Large intestine (tissue), 3 donors: ENCODE measurements around the gene ACOX3. TPM values are rescaled to one million over a fixed set of nuclear protein-coding genes. Genes with fewer than 3 reads are reported as not detected.

Experiments used
- DNase-seq, 2 donors: peaks; one replicate each; pipeline versions ENCODE4 v3.0.0 to v3.0.0-alpha.2; 2013
- H3K27ac ChIP-seq: one replicate; pipeline ENCODE4 v1.5.1; 2013; ENCODE audit warnings: low read length
- H3K27me3 ChIP-seq: 2 replicates; pipeline ENCODE4 v1.6.1; 2013; ENCODE audit warnings: low read length; ENCODE audit not compliant: control insufficient read depth, insufficient read depth
- H3K36me3 ChIP-seq: 2 replicates; pipeline ENCODE4 v1.6.1; 2013; ENCODE audit warnings: low read length; ENCODE audit not compliant: control insufficient read depth, insufficient read depth
- H3K4me1 ChIP-seq: one replicate; pipeline ENCODE4 v1.6.1; 2013; ENCODE audit warnings: low read length; ENCODE audit not compliant: control insufficient read depth, insufficient read depth
- H3K4me3 ChIP-seq: one replicate; pipeline ENCODE4 v1.5.1; 2013; ENCODE audit warnings: low read length
- H3K9me3 ChIP-seq: one replicate; pipeline ENCODE4 v1.6.1; 2013; ENCODE audit warnings: mild to moderate bottlenecking, low read depth, low read length, moderate library complexity; ENCODE audit not compliant: control insufficient read depth
- WGBS: methylation state at CpG from one replicate; pipeline ENCODE4 v1.1.5; 2013; ENCODE audit warnings: low lambda C conversion rate; ENCODE audit not compliant: insufficient coverage; 5-methylcytosine and 5-hydroxymethylcytosine counted together
- polyA plus RNA-seq: library from polyadenylated mRNA; unstranded; fragments of 120-200 nt; gene quantifications from one replicate; pipeline ENCODE4 v1.2.1, GENCODE V29; 2013

Gene ACOX3
- polyA plus RNA-seq, 1 donor = 19.7 TPM

DNA sequence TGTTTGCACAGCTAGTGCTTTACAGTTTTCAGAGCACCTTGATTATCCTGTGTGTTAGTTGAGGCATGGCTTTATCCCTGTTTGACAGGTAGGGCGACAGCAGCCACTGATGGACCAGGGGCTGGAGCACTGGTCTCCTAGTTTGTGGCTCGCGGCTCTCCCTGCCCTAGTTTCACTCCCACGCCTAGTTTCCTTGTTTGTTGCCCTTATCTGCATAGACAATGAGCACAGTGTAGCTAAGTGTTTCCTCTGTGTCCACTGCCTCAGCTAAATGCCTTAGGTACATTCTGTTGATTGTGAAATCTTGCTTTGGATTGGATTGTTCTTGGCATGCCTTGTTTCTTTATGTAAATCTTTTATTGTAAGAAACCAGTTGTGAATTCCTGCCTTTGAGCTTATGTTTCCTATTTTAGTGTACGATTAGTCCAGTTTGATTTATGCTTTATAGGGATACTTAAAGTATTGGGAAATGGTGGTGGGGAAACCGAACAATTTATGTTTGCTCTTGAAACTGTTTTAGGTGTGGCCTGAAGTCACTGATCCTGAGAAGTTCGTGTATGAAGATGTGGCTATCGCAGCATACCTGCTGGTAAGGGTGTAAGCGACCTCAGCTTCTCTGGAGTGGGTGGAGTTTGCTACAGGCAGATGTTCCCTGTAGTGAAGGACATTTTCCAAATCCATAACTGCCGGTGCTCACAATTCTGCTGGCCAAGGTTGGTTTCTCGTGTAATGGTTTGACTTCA is 11.1 kb upstream of the ACOX3 start:
- Histone ChIP-seq H3K27ac (no peak overlapping the region), H3K4me3 (no peak overlapping the region), H3K27me3 (no peaks in the 10 kb centered on the region), H3K4me1 (no peaks in the 10 kb centered on the region), H3K36me3 (peaks cover 75% of the 10 kb centered on the region), H3K9me3 (no peaks in the 10 kb centered on the region)
- DNase-seq = no peak
- no CpG with 5 or more reads among the region's 11 CpGs for WGBS

DNA sequence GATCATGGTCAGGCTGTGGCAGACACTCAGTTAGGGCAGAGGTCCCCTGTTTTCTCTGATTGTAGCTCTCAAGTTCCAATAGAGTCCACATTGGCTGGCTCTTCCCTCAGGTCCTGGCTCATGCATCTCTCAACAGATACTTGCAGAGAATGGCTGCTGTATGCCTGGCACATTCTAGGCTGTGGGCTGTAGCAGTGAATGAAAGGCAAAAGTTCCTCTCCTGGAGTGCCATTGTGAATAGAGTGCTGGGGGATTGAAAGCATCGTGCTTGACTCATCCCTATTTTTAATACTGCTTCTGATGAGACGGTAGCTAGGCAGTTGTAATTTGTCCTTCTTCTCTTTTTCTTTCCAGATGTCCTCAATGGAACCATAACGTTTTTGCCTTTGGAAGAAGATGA is 5.6 kb upstream of the ACOX3 start:
- no peaks in the 10 kb centered on the region for H3K9me3 ChIP-seq
- peaks cover 11% of the 10 kb centered on the region for H3K4me1 ChIP-seq
- H3K27me3 ChIP-seq = no peaks in the 10 kb centered on the region
- WGBS = no CpG with 5 or more reads among the region's 3 CpGs
- H3K36me3 ChIP-seq = peaks cover 45% of the 10 kb centered on the region
- H3K4me3 ChIP-seq = no peak overlapping the region
- H3K27ac ChIP-seq = no peak overlapping the region
- no peak for DNase-seq

- H3K36me3 ChIP-seq = peaks cover 32% of the 10 kb centered on the region
- no peak for DNase-seq
- no peak overlapping the region for H3K4me3 ChIP-seq
- no peaks in the 10 kb centered on the region for H3K27me3 ChIP-seq
- H3K9me3 ChIP-seq = no peaks in the 10 kb centered on the region
- peaks cover 14% of the 10 kb centered on the region for H3K4me1 ChIP-seq
- WGBS = no CpG with 5 or more reads among the region's 6 CpGs
- H3K27ac ChIP-seq = no peak overlapping the region
These were observed 3.3 kb upstream of the ACOX3 start for GRCh38 chr4:8443801-8444200.

- H3K27ac ChIP-seq = no peak overlapping the region
- DNase-seq = no peak
- WGBS = no CpG with 5 or more reads among the region's 10 CpGs
- no peaks in the 10 kb centered on the region for H3K27me3 ChIP-seq
- peaks cover 22% of the 10 kb centered on the region for H3K36me3 ChIP-seq
- H3K9me3 ChIP-seq = no peaks in the 10 kb centered on the region
- H3K4me3 ChIP-seq = no peak overlapping the region
- peaks cover 17% of the 10 kb centered on the region for H3K4me1 ChIP-seq
These were observed 2.3 kb upstream of the ACOX3 start for GRCh38 chr4:8442596-8443358.

DNA sequence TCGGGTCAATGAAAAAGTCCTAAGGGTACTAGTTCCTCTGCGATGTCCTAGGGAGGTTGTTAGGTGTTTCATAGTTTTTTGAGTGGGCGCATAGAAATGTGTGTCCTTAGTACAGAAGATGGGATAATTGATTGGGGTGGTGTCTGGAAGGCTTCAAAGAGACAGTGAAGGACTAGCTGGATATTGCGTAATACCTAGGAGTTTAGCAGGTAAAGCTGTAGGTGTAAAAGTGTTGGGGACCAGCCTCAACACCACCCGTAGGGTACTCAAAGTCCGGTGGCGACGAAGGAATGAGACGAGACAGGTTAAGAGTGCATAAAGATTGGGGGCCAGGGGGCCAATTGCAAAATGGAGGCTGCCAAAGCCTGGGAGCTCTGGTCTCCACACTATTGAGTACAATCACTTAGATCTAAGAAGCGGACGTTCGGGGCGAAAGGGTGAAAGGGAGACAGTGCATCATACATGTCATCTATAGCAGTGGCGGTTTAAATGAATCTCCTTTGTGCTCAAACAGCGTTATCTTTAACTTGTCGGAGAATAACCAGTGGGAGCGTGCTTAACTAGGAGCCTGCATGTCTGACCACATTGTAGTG is 1.1 kb upstream of the ACOX3 start:
- Histone ChIP-seq H3K4me1 (peaks cover 25% of the 10 kb centered on the region), H3K27me3 (no peaks in the 10 kb centered on the region), H3K9me3 (no peaks in the 10 kb centered on the region), H3K36me3 (peaks cover 11% of the 10 kb centered on the region), H3K4me3 (peak overlapping the region; percentile 56), H3K27ac (no peak overlapping the region)
- peak in 1 of 2 donors; percentile 16 for DNase-seq
- 88% methylated on average over 3 of the region's 17 CpGs for WGBS

DNA sequence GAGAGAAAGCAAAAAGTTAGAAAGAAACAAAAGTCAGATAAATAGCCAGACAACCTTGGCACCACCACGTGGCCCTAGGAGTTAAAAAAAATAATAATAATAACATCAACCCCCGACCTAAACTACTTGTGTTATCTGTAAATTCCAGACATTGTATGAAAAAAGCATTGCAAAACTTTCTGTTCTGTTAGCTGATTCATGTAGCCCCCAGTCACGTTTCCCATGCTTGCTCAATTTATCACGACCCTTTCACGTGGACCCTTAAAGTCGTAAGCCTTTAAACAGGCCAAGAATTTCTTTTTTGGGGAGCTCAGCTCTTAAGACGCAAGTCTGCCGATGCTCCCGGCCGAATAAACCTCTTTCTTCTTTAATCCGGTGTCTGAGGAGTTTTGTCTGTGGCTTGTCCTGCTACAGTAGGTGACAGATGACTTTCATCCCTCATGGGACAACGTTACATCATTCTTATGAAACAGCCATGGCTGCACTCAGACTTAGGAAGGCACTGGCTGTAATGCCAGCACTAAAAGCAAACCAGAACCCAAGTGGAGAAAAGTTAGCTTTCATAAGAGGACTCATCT is 520 bp downstream of the ACOX3 start:
- no peaks in the 10 kb centered on the region for H3K9me3 ChIP-seq
- H3K27me3 ChIP-seq = no peaks in the 10 kb centered on the region
- 82% methylated on average over 7 of the region's 12 CpGs for WGBS
- H3K4me1 ChIP-seq = peaks cover 33% of the 10 kb centered on the region
- peak overlapping the region; percentile 56 for H3K4me3 ChIP-seq
- H3K27ac ChIP-seq = peak overlapping the region; percentile 87
- H3K36me3 ChIP-seq = no peaks in the 10 kb centered on the region
- DNase-seq = no peak

DNA sequence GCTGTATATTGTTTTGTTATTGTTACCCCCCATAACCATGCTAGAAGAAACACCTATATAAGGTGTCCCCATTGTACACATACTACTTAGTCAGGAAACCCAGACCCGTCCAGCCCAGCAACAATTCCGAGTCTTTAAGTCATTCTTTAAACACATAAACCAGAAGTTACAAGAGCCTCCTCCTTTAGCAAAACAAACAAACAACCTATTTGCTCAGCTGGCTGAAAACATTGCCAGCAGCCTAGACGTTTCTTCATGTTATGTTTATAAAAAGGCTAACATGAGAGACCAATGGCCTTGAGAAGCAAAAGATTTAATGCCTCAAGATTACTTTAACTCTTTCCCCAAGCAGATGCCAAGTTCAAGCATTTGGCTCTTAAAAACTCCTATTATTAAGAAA is 1.4 kb downstream of the ACOX3 start:
- no CpG with 5 or more reads among the region's 3 CpGs for WGBS
- no peaks in the 10 kb centered on the region for H3K9me3 ChIP-seq
- H3K4me1 ChIP-seq = peaks cover 41% of the 10 kb centered on the region
- no peak overlapping the region for H3K27ac ChIP-seq
- no peaks in the 10 kb centered on the region for H3K36me3 ChIP-seq
- H3K27me3 ChIP-seq = no peaks in the 10 kb centered on the region
- DNase-seq = no peak
- H3K4me3 ChIP-seq = no peak overlapping the region

GRCh38 chr4:8438743-8439142 is 1.8 kb downstream of the ACOX3 start:
- DNase-seq = no peak
- Histone ChIP-seq H3K4me1 (peaks cover 42% of the 10 kb centered on the region), H3K4me3 (no peak overlapping the region), H3K9me3 (no peaks in the 10 kb centered on the region), H3K27ac (no peak overlapping the region), H3K36me3 (no peaks in the 10 kb centered on the region), H3K27me3 (no peaks in the 10 kb centered on the region)
- WGBS = no CpG with 5 or more reads among the region's 11 CpGs

GRCh38 chr4:8437281-8437680 is 3.2 kb downstream of the ACOX3 start:
- Histone ChIP-seq H3K4me1 (peaks cover 38% of the 10 kb centered on the region), H3K9me3 (no peaks in the 10 kb centered on the region), H3K36me3 (no peaks in the 10 kb centered on the region), H3K4me3 (peak overlapping the region; percentile 17), H3K27me3 (no peaks in the 10 kb centered on the region), H3K27ac (peak overlapping the region; percentile 73)
- DNase-seq = no peak
- 73% methylated on average over 8 of the region's 13 CpGs for WGBS

DNA sequence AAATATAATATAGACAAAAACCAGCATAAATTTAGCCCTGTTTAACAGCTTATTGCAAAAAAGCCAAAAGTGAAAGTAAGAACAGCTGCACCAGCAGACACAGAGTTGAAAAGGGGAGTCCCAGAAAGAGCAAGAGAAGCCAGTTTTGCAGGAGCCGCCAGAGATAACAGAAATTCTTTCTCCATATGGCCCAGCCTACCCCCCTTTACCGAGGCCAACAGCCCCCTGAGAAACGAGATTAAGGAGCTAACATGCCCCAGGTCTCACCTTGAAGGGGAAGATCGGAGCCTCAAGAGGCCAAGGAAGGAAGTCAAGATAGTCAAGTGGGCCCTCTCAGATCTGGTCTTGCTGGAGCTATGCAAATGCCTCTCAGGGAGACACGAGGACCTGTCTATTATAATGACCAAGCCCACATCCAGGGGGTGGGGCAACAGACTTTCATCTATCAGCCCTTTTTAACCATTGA is 4.8 kb downstream of the ACOX3 start:
- Histone ChIP-seq H3K27me3 (no peaks in the 10 kb centered on the region), H3K4me1 (peaks cover 31% of the 10 kb centered on the region), H3K9me3 (no peaks in the 10 kb centered on the region), H3K27ac (peak overlapping the region; percentile 75), H3K36me3 (no peaks in the 10 kb centered on the region), H3K4me3 (peak overlapping the region; percentile 21)
- WGBS = no CpG with 5 or more reads among the region's 5 CpGs
- peak; percentile 46 to 73 for DNase-seq
